Neural cell (in vitro differentiated cells): ENCODE measurements around the gene CHKB. TPM values are rescaled to one million over a fixed set of nuclear protein-coding genes. Genes with fewer than 3 reads are reported as not detected.

Source experiments
- H2AFZ ChIP-seq: fragments of 200-600, 300-800 bp; sonication (generic), shearing (Covaris generic); 2 replicates; pipeline ENCODE4 v1.6.0; 2014; ENCODE audit warnings: low read depth, mild to moderate bottlenecking, antibody characterized with exemption, low read length, moderate library complexity
- H3F3A ChIP-seq: fragments of 200-600 bp; shearing (Covaris generic); 2 replicates; pipeline ENCODE4 v1.6.1; 2016; ENCODE audit warnings: mild to moderate bottlenecking, moderate library complexity, mixed read lengths, antibody characterized with exemption, low read length; ENCODE audit not compliant: insufficient read depth, poor library complexity, severe bottlenecking
- H3K27ac ChIP-seq: fragments of 200-600, 300-800 bp; sonication (generic), shearing (Covaris generic); 2 replicates; pipeline ENCODE4 v1.5.1; 2014; ENCODE audit warnings: mild to moderate bottlenecking, low read length, moderate library complexity
- H3K27me3 ChIP-seq: fragments of 300-800, 200-600 bp; sonication (generic), shearing (Covaris generic); 2 replicates; pipeline ENCODE4 v1.6.0; 2014; ENCODE audit warnings: mild to moderate bottlenecking, low read depth, low read length, moderate library complexity; ENCODE audit not compliant: insufficient read depth
- H3K36me3 ChIP-seq: fragments of 300-800, 200-600 bp; sonication (generic), shearing (Covaris generic); 2 replicates; pipeline ENCODE4 v1.5.1; 2014; ENCODE audit warnings: mild to moderate bottlenecking, antibody characterized with exemption, low read length, moderate library complexity; ENCODE audit not compliant: insufficient read depth
- H3K4me2 ChIP-seq: fragments of 300-800, 200-600 bp; sonication (generic), shearing (Covaris generic); 2 replicates; pipeline ENCODE4 v1.6.0; 2014; ENCODE audit warnings: mild to moderate bottlenecking, low read length
- H3K4me3 ChIP-seq: fragments of 300-800, 200-600 bp; sonication (generic), shearing (Covaris generic); 2 replicates; pipeline ENCODE4 v1.5.1; 2014; ENCODE audit warnings: mild to moderate bottlenecking, low read length, moderate library complexity
- H3K79me2 ChIP-seq: fragments of 200-600 bp; shearing (Covaris generic); replicated peaks from 2 replicates; pipeline ENCODE4 v1.6.0; 2014; ENCODE audit warnings: mild to moderate bottlenecking, low read length, moderate library complexity; ENCODE audit not compliant: insufficient read depth
- H3K9ac ChIP-seq: fragments of 300-800, 200-600 bp; sonication (generic), shearing (Covaris generic); 2 replicates; pipeline ENCODE4 v1.6.1; 2016; ENCODE audit warnings: mild to moderate bottlenecking, low read length, mixed read lengths
- H3K9me2 ChIP-seq: fragments of 200-600 bp; shearing (Covaris generic); 2 replicates; pipeline ENCODE4 v1.6.1; 2016; ENCODE audit warnings: mild to moderate bottlenecking, low read length, mixed read lengths; ENCODE audit not compliant: insufficient read depth
- H3K9me3 ChIP-seq: fragments of 200-600, 300-800 bp; sonication (generic), shearing (Covaris generic); 2 replicates; pipeline ENCODE4 v1.6.1; 2016; ENCODE audit warnings: mild to moderate bottlenecking, mixed run types, low read length, moderate library complexity, mixed read lengths
- H4K20me1 ChIP-seq: fragments of 200-600 bp; shearing (Covaris generic); 2 replicates; pipeline ENCODE4 v1.6.1; 2016; ENCODE audit warnings: mild to moderate bottlenecking, mixed run types; ENCODE audit not compliant: insufficient read depth
- EP300 ChIP-seq: fragments of 450-650 bp; conservative IDR thresholded peaks from 2 replicates; pipeline ENCODE4 v1.6.1; 2014; ENCODE audit warnings: antibody characterized with exemption, mild to moderate bottlenecking, moderate library complexity; ENCODE audit not compliant: poor library complexity, severe bottlenecking
- EZH2 ChIP-seq: fragments of 200-600, 300-800 bp; shearing (Covaris generic), sonication (generic); IDR thresholded peaks from 2 replicates; pipeline ENCODE4 v1.6.1; 2014; ENCODE audit warnings: antibody characterized with exemption, low read length, borderline replicate concordance, mild to moderate bottlenecking; ENCODE audit not compliant: insufficient read depth, poor library complexity, severe bottlenecking
- MXI1 ChIP-seq: fragments of 450-650 bp; conservative IDR thresholded peaks from 2 replicates; pipeline ENCODE4 v1.6.1; 2014; ENCODE audit warnings: antibody characterized with exemption, mild to moderate bottlenecking; ENCODE audit not compliant: poor library complexity, severe bottlenecking
- POLR2AphosphoS5 ChIP-seq: IDR thresholded peaks from 2 replicates; pipeline ENCODE4 v1.6.1; 2012
- RAD21 ChIP-seq: fragments of 450-650 bp; conservative IDR thresholded peaks from 2 replicates; pipeline ENCODE4 v1.6.1; 2014; ENCODE audit warnings: antibody characterized with exemption, mild to moderate bottlenecking, moderate library complexity
- SMC3 ChIP-seq: fragments of 450-650 bp; conservative IDR thresholded peaks from 2 replicates; pipeline ENCODE4 v1.6.1; 2014; ENCODE audit warnings: antibody characterized with exemption, mild to moderate bottlenecking, moderate library complexity; ENCODE audit not compliant: poor library complexity
- TAF1 ChIP-seq: IDR thresholded peaks from 2 replicates; pipeline ENCODE4 v1.6.1; 2012; ENCODE audit warnings: low read depth
- polyA plus RNA-seq: library from polyadenylated mRNA; depleted of rRNA; stranded (reverse); fragments of >200 nt; gene quantifications from 2 replicates; pipeline ENCODE4 v1.2.3, GENCODE V29; 2014
- TF ChIP-seq, protein P1 (sequence below): fragments of 450-650 bp; IDR thresholded peaks from 2 replicates; pipeline ENCODE4 v1.5.1; 2014; ENCODE audit warnings: antibody characterized with exemption, mild to moderate bottlenecking, moderate library complexity; ENCODE audit not compliant: poor library complexity, severe bottlenecking
- TF ChIP-seq, protein P2 (sequence below): IDR thresholded peaks from 2 replicates; pipeline ENCODE4 v1.6.1; 2012; ENCODE audit warnings: borderline replicate concordance

CHKB gene
- polyA plus RNA-seq, 1 donor from 2014 or later: 173 TPM

DNA sequence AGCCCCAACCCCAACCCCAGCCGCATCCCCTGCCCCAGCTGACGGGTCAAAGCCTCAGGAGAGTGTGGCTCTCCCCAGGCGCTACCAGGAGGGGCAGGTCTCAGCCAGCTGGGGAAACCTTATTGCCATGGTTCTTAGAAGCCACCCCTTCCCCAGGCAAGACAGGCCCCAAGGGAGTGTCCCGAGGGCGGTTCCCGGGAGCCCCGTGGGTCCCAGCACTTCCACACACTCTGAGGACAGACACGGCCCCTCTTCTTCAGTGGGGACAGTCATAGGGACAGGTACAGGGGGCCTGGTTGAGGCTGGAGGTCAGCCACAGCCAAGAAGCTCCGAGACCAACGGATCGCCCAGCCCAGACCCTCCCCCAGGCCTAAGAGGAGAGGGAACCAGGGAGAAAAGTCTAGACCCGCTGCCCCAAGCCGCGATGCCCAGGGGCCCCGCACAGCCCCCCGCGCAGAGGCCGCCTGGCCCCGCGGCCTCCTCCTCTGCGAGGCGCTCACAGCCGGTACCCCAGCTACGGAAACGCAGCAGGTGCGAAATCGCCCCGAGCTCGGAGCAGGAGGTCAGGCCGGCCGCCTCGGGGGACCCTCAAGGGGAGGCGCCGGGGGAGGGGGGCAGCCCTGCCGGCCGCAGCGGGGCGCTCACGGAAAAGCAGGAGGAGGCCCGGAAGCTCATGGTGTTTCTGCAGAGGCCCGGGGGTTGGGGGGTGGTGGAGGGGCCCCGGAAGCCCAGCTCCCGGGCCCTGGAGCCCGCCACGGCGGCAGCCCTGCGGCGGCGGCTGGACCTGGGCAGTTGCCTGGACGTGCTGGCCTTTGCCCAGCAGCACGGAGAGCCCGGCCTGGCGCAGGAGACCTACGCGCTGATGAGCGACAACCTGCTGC lies 34.4 kb downstream of the CHKB start:
- Histone ChIP-seq H2AFZ (no peak overlapping the region), H3K79me2 (no peaks in the 10 kb centered on the region), H3K9me2 (no peaks in the 10 kb centered on the region), H4K20me1 (no peaks in the 10 kb centered on the region), H3K27ac (no peak overlapping the region), H3K9ac (no peak overlapping the region), H3K9me3 (no peaks in the 10 kb centered on the region), H3F3A (no peaks in the 10 kb centered on the region), H3K36me3 (no peaks in the 10 kb centered on the region), H3K4me3 (no peak overlapping the region), H3K27me3 (peaks cover 13% of the 10 kb centered on the region), H3K4me2 (no peak overlapping the region)
- no peak for TF ChIP-seq EZH2
- TF ChIP-seq, protein P1, sequence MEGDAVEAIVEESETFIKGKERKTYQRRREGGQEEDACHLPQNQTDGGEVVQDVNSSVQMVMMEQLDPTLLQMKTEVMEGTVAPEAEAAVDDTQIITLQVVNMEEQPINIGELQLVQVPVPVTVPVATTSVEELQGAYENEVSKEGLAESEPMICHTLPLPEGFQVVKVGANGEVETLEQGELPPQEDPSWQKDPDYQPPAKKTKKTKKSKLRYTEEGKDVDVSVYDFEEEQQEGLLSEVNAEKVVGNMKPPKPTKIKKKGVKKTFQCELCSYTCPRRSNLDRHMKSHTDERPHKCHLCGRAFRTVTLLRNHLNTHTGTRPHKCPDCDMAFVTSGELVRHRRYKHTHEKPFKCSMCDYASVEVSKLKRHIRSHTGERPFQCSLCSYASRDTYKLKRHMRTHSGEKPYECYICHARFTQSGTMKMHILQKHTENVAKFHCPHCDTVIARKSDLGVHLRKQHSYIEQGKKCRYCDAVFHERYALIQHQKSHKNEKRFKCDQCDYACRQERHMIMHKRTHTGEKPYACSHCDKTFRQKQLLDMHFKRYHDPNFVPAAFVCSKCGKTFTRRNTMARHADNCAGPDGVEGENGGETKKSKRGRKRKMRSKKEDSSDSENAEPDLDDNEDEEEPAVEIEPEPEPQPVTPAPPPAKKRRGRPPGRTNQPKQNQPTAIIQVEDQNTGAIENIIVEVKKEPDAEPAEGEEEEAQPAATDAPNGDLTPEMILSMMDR: no peak
- no peak for TF ChIP-seq MXI1
- TF ChIP-seq, protein P2, sequence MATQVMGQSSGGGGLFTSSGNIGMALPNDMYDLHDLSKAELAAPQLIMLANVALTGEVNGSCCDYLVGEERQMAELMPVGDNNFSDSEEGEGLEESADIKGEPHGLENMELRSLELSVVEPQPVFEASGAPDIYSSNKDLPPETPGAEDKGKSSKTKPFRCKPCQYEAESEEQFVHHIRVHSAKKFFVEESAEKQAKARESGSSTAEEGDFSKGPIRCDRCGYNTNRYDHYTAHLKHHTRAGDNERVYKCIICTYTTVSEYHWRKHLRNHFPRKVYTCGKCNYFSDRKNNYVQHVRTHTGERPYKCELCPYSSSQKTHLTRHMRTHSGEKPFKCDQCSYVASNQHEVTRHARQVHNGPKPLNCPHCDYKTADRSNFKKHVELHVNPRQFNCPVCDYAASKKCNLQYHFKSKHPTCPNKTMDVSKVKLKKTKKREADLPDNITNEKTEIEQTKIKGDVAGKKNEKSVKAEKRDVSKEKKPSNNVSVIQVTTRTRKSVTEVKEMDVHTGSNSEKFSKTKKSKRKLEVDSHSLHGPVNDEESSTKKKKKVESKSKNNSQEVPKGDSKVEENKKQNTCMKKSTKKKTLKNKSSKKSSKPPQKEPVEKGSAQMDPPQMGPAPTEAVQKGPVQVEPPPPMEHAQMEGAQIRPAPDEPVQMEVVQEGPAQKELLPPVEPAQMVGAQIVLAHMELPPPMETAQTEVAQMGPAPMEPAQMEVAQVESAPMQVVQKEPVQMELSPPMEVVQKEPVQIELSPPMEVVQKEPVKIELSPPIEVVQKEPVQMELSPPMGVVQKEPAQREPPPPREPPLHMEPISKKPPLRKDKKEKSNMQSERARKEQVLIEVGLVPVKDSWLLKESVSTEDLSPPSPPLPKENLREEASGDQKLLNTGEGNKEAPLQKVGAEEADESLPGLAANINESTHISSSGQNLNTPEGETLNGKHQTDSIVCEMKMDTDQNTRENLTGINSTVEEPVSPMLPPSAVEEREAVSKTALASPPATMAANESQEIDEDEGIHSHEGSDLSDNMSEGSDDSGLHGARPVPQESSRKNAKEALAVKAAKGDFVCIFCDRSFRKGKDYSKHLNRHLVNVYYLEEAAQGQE: no peak
- TF ChIP-seq TAF1: no peak
- no peak for TF ChIP-seq RAD21
- TF ChIP-seq EP300: no peak
- no peak for TF ChIP-seq SMC3
- TF ChIP-seq POLR2AphosphoS5: no peak

DNA sequence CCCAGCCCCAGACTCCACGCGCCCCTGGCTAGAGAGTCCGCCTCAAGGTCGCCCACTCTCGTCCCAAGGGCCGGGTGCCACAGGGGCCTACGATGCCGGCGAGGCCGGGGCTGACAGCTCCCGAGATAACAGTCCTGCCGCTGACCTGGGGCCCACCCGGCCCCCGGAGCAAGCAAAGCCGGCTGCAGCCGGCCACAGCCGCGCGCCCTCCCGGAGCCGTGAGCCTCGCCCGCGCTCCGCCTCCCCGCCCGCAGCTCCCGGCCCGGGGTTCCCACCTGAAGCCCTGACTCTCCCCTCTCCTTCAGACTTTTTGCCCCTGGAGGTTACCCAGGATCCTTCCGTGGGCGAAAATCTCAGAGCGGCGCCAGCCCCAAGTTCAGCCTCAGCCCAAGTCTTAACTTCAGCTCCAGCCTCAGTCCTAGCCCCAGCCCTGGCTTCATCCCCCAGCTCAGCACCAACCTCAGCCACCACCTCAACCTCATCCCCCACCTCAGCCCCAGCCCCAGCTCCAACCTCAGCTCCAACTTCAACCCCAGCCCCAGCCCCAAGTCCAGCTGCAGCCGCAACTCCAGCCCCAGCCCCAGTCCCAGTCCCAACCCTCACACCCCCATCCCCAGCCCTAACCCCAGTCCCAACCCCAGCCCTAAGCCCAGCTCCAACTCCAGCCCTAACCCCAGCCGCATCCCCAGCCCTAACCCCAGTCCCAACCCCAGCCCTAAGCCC lies 35.2 kb downstream of the CHKB start:
- no peak for TF ChIP-seq MXI1
- no peak for TF ChIP-seq TAF1
- no peak overlapping the region for H3K9ac ChIP-seq
- H3K79me2 ChIP-seq: no peaks in the 10 kb centered on the region
- H3K9me3 ChIP-seq: no peaks in the 10 kb centered on the region
- H3K9me2 ChIP-seq: no peaks in the 10 kb centered on the region
- no peaks in the 10 kb centered on the region for H3K36me3 ChIP-seq
- no peak overlapping the region for H2AFZ ChIP-seq
- no peaks in the 10 kb centered on the region for H4K20me1 ChIP-seq
- no peak overlapping the region for H3K4me2 ChIP-seq
- peaks cover 13% of the 10 kb centered on the region for H3K27me3 ChIP-seq
- H3K4me3 ChIP-seq: no peak overlapping the region
- no peak overlapping the region for H3K27ac ChIP-seq
- no peaks in the 10 kb centered on the region for H3F3A ChIP-seq
